NCI-H187 treated with DMSO at 0.1 percent for 48 hours (cell line): Measurements from ENCODE around the gene RNF214.
"Not testable (repeated sequence)": the region's sequence is repeated elsewhere in the genome, so short reads cannot be mapped to it uniquely, and the experiment has no call there.

Source experiments
- DNase-seq: peaks from one replicate; lab custom pipeline; 2025; lab: John Stamatoyannopoulos, UW

The RNF214 gene

DNA sequence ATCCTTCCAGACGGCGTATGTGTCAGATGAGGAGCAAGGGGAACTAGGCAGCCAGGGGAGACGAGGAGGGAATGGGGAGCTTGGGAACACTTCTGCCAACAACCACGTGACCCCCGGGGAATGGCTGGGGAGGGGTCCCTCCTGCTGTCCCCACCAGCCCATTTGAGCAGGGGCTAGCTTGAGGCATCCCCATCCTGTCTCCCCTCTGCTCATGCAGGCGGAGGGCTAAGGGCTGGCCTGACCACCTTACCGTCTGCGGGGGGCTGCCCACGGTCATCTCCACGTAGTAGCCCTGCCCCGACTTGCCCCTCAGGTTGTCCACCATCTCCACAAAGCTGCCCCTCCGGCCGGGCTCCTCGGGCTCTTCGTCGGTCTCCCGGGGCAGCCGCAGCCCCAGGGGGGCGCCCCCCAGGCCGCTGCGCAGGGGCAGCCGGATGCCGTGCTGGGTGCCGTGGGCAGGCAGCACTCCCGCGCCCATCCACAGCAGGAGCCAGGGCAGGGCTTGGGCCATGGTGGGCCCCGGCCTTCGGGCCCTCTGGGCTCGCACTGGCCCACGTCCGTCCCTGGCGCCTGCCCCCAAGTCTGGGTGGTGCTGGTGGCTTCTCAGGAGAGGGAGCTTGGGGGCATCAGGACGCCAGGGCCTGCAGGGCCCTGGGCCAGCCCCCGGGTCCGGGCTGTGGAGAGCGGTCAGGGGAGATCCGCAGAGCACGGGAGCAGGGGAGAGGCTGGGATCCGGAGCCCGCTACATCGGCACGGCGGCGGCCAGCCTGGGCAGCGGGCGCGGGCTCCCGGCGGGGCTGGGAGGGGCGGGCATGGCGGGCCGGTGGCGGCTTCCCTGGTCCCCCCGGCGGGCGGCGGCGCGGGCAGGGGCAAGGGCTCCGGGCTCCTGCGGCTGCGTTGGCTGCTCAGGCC lies 83.1 kb downstream of the RNF214 start:
- no peak for DNase-seq

GRCh38 chr11:117316197-117316961 lies 83.9 kb downstream of the RNF214 start, which contains the start of gene BACE1:
Gene BACE1, minus strand, starts transcription at chr11:117316256. Its CDS starts 461 bp downstream, at chr11:117315795.
- DNase-seq = no peak

GRCh38 chr11:117318738-117319137 lies 86.3 kb downstream of the RNF214 start:
- DNase-seq = no peak

GRCh38 chr11:117319214-117319840 lies 86.9 kb downstream of the RNF214 start:
- no peak for DNase-seq

DNA sequence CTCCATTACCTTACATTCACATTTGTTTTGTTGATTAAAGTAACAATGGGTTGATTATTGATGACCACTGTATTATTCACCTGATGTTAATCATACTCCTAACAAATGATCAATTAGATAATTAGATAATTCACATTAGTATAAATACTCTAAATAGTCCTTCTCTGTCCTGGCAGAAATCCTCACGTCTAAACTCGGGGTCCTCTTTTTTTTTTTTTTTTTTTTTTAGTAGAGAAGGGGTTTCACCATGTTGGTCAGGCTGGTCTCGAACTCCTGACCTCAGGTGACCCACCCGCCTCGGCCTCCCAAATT lies 94.7 kb downstream of the RNF214 start:
- not testable (repeated sequence) for DNase-seq

DNA sequence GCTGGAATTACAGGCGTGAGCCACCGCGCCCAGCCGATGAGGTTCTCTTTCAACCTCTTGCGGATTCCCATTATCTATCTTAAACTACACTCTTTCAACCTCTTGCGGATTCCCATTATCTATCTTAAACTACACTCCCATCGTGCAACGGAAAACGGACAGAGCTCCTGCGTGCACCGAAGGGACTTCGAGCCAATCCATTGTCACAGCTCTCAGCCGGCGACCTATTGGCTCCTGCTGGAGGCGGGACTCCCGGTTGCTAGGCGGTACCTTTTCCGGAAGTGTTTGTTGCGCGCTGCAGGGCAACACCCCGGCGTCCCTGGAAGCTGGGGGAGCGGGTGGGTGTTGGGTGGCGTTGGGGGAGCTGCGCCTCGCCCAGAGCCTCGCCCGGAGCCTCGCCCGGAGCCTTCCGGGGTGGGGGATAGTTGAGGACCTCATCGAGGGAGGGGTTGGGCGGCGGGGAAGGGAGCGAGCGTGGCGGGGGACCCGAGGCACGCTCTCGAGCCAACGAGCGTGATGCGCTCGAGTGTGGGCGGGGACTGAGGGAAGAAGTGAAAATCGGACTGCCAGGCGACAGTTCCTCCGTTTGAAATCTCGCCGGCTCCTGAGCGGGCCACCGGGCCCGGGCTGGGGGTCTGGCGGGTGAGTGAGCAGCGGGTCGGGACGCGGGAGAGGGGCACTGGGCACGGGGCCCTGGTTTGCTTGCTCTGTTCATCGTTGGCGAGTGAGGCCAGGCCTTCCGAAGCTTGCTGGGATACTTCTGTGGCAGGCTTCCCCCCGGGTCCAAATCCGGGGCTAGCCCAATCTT lies 95.3 kb downstream of the RNF214 start, which contains the start of gene CEP164:
Gene CEP164 (plus strand): TSS at position 288 of the 808 bp plus-strand sequence. CDS start 10,733 bp downstream, outside the sequence.
- peak; percentile 76 for DNase-seq

GRCh38 chr11:117328375-117329010 lies 96.0 kb downstream of the RNF214 start:
- DNase-seq = no peak

GRCh38 chr11:117332843-117333242 lies 100.4 kb downstream of the RNF214 start:
- no peak for DNase-seq

GRCh38 chr11:117333917-117334316 lies 101.4 kb downstream of the RNF214 start:
- no peak for DNase-seq

- DNase-seq = no peak
Measured at GRCh38 chr11:117334896-117335295, 102.4 kb downstream of the RNF214 start.

DNA sequence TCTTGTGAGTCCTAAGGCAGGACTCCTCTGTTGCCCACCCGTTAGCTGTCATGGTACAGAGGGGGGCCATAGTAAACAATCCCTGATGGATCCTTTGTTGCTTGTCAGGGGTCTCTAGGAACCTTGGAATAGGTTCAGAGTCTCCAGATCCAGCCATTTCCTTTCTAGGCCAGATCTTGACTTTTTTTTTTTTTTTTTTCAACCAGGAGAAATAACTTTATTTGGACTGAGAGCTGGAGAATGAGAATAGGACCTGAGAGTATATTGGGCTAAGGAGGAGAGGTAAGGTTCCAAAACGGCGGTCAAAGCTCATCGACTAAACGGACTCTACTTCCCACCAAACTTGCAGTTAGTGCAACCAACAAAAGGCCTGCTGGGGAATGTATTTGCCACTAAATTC lies 102.9 kb downstream of the RNF214 start:
- DNase-seq = no peak
